Tongue (tissue), 2 donors: ENCODE data around the gene LRRC23. TPM values are rescaled to one million over a fixed set of nuclear protein-coding genes. Genes with fewer than 3 reads are reported as not detected.
"Not testable (repeated sequence)": the region's sequence is repeated elsewhere in the genome, so short reads cannot be mapped to it uniquely, and the experiment has no call there.

Experiments
- DNase-seq: peaks from one replicate; pipeline ENCODE4 v3.0.0-alpha.2; 2015
- total RNA-seq: library from RNA; depleted of rRNA; stranded (reverse); fragments of >200 nt; gene quantifications from one replicate; pipeline ENCODE4 v1.2.3, GENCODE V29; 2014

Gene LRRC23
- total RNA-seq, 1 donor from 2014 or later = 5.9 TPM

GRCh38 chr12:6872073-6873048, 32.3 kb upstream of the LRRC23 start:
- DNase-seq = peak; percentile 93

DNA sequence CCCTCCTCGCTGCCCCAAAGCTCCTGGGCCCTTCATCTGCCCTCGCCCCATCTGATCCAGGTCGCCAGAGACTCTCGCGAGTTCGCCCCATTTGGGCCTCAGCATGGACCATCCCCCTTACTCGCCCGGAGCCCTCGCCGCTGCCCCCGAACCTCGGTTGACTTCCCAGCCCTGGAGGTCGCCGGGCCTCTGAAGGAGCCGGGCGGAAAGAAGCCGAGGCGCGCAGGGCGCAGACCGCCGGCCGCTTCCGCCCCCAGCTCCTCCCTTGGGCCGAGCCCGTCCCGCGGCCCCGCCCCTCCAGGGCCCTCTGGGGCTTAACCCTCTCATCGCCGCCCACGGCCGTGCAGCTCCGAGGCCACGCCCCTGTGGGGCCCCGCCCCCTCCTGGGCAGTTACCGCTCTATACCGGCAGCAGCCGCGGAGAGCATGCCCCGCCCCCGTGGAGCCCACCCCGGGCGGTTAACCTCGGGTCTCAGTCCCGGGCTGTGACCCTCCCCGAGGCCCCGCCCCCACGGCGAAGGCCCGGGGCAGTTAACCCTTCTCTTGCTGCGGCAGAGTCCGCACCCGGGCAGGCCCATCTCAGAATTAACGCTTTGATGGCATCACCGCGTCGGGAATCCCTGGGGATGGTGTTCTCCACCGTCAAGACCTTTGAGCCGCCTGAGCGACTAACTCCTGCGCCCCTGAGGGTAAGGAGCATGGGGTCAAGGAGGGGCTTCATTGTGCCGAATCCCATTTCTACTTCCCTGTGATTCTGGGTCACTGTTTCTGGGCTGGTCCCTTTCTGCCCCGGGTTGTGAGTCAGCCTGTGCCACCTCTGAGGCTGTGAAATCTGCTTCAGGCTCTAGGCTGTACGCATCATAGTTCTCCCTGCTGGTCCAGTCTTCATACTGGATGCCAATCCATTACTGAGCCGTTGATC, 31.3 kb upstream of the LRRC23 start, which contains the start of gene SPSB2:
SPSB2 (minus strand) TSS at position 210 of the 921 bp plus-strand sequence. CDS start 402 bp downstream, outside the sequence.
- DNase-seq = peak; percentile 98

DNA sequence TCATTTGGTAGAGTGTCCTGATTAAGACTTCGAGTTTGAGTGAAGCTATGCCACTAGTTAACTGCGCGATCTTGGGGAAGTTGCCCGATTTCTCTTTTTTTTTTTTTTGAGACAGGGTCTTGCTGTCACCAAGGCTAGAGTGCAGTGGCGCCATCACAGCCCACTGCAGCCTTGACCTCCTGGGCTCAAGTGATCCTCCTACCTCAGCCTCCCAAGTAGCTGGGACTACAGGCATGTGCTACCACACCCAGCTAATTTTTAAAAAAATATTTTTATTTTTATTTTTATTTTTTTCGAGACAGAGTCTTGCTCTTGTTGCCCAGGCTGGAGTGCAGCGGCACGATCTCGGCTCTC, 30.6 kb upstream of the LRRC23 start:
- not testable (repeated sequence) for DNase-seq

- DNase-seq = not testable (repeated sequence)
Observed at GRCh38 chr12:6879824-6880223, 24.8 kb upstream of the LRRC23 start.

GRCh38 chr12:6883252-6883651, 21.4 kb upstream of the LRRC23 start:
- DNase-seq = no peak

DNA sequence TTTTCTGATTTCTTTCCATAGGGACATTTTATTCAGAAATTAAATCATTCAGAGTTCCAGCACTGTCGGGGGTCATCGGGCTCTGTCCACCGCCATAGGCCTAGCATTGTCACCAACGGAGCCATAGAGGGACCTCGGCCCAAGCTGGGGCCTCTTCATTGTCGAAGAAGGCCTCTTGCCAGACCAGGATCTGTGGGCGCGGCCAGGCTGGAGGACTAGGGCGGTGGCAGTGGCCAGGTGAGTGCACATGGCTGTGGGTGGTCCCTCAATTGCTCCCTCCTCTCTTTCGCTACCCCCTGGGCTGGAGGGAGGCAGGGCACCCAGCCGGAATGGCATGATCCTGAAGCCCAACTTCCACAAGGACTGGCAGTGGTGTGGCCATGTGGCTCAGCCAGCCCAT, 20.9 kb upstream of the LRRC23 start:
- DNase-seq = no peak

DNA sequence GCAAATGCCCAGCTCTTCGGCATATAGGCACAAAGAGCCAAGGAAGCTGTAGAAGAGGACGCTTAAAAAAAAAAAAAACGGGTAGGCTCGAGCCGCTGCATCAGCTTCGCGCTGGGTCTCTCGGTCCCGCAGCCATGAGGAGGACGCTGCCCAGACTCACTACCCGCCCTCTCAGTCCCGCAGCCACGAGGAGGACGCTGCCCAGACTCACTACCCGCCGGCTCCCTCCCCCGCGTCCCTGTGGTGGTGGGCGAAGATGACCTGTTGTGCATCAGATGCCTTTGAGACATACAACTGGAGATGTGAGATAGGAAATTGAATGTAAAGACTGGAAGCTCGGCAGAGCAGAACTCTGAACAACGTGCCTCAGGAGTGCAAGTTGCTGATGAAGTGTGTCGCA, 20.1 kb upstream of the LRRC23 start:
- no peak for DNase-seq

- DNase-seq = not testable (repeated sequence)
Observed at GRCh38 chr12:6886206-6886999, 18.2 kb upstream of the LRRC23 start.

- DNase-seq = no peak
Observed at GRCh38 chr12:6887460-6887859, 17.2 kb upstream of the LRRC23 start.

GRCh38 chr12:6888360-6888759, 16.3 kb upstream of the LRRC23 start:
- no peak for DNase-seq

GRCh38 chr12:6888794-6889193, 15.8 kb upstream of the LRRC23 start:
- DNase-seq = not testable (repeated sequence)

- DNase-seq = not testable (repeated sequence)
Observed at GRCh38 chr12:6889775-6890573, 14.6 kb upstream of the LRRC23 start.

- DNase-seq = peak; percentile 99
Observed at GRCh38 chr12:6890789-6891645, 13.6 kb upstream of the LRRC23 start.

DNA sequence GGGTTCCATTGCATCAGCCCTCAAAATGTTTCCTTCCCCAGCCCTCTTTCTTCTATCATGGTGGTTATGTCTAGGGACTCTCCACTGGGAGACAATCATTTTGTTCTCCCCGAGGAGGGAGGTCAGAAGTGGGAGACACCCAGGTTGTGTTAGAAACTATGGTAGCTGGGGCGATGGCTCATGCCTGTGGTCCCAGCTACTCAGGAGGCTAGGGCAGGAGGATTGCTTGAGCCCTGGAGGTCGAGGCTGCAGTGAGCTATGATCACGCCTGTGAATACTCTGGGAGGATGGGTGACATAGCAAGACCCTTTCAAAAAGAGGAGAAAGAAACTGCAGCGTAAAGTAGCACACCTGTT, 13.0 kb upstream of the LRRC23 start:
- DNase-seq = no peak

DNA sequence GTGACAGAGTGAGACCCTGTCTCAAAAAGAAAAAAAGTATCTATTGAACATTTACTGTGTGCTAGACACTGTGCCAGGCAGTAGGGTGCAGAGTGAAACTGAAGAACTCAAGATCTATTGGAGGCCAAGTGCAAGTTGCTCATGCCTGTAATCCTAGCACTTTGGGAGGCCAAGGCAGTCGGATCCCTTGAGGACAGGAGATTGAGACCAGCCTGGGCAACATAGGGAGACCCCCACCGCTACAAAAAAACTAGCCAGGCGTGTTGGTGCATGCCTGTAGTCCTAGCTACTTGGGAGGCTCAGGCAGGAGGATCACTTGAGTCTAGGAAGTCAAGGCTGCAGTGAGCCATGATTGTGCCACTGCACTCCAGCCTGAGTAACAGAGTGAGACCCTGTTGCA, 11.9 kb upstream of the LRRC23 start:
- not testable (repeated sequence) for DNase-seq

DNA sequence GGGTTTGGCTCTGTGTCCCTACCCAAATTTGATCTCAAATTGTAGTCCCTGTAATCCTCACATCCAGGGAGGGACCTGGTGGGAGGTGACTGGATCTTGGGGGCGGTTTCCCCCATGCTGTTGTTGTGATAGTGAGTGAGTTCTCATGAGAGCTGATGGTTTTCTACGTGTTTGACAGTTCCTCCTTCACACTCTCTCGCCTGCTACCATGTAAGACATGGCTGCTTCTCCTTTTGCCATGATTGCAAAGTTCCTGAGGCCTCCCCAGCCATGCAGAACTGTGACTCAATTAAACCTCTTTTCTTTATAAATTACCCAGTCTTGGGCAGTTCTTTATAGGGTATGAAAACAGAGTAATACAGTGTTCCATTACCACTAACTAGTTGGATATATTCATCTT, 10.3 kb upstream of the LRRC23 start:
- DNase-seq = no peak

- no peak for DNase-seq
Observed at GRCh38 chr12:6896846-6897435, 7.7 kb upstream of the LRRC23 start.

- no peak for DNase-seq
Observed at GRCh38 chr12:6899427-6899826, 5.2 kb upstream of the LRRC23 start.

DNA sequence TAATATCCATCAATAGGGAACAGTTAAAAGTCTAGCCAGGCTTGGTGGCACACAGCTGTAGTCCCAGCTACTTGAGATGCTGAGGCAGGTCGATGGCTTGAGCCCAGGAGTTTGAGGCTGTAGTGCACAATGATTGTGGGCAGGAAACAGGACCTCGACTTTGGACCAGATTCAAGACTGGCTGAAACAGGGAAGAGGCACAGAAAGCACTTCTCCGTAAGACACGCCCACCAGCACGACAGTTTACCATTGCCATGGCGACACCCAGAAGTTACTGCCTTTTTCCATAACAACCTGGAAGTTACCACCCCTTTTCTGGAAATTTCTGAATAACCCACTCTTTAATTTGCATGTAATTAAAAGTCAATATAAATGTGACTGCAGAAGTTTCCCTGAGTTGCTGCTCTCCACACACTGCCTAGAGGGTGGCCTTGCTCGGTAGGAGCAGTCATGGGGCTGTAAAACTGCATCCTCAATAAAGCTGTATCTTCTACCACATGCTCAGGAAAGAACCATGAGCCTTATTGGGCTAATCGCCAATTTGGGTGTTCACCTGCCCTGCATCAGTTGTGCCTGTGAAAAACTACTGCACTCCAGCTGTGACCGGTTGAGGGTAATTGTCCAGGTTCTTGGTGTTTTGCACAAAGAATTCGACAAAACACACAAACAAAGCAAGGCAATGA, 4.6 kb upstream of the LRRC23 start:
- peak; percentile 43 for DNase-seq
